Activated naive CD4-positive, alpha-beta T cell treated with Interleukin-2 at 50 U/mL for 16 hours (primary cell): ENCODE data around the gene WDR43.

Experiments
- DNase-seq: peaks from one replicate; pipeline ENCODE4 v3.0.0-alpha.2; 2020

Gene WDR43, protein sequence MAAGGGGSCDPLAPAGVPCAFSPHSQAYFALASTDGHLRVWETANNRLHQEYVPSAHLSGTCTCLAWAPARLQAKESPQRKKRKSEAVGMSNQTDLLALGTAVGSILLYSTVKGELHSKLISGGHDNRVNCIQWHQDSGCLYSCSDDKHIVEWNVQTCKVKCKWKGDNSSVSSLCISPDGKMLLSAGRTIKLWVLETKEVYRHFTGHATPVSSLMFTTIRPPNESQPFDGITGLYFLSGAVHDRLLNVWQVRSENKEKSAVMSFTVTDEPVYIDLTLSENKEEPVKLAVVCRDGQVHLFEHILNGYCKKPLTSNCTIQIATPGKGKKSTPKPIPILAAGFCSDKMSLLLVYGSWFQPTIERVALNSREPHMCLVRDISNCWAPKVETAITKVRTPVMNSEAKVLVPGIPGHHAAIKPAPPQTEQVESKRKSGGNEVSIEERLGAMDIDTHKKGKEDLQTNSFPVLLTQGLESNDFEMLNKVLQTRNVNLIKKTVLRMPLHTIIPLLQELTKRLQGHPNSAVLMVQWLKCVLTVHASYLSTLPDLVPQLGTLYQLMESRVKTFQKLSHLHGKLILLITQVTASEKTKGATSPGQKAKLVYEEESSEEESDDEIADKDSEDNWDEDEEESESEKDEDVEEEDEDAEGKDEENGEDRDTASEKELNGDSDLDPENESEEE

DNA sequence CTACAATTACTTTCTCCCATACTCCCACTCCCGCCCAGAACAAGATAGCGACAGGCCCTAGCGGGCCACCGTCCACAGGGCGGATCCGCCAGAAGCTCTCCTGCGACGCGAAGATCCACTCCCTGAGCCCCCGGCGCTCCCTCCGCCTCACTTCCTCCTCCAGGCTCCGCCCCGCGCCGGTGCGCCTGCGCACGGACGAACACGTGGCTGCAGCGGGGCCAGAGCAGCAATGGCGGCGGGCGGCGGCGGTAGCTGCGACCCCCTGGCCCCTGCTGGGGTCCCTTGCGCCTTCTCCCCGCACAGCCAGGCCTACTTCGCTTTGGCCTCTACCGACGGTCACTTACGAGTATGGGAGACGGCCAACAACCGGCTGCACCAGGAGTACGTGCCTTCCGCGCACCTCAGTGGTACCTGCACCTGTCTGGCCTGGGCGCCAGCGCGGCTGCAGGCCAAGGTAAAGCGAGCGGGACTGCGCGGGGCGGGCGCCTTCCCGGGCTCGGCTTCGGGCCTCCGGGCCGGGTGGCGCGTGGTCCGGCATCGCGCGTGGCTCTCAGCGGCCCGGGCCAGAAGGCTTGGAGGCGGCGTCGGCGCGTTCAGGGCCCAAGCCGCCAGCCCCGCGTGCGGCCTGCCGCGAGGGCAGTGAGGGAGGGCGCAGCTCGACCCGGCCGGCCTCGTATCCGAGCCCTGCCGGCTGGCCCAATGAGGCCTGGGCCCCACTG lies at the start of gene WDR43:
Gene WDR43, plus strand, starts transcription at position 198 of the 719 bp plus-strand sequence. Its CDS starts 32 bp downstream, at position 230.
- DNase-seq: peak; percentile 98

DNA sequence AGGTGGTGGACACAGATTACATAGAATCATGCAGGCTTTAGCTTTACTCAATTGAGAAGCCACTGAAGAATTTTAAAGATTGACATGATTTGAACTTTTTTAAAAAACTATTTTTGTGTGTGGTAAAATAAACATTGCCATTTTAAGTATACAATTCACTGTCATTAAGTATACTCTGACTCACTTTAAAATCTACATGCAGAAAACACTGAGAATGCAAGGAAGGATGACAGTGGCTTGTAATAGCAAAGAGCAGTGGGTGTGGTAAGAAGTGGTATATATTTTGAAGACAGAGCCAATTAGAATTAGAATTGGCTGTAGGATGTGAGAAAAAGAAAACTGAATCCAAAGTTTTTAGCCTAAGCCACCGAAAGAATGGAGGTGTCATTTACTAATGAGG lies 39.3 kb upstream of the WDR43 start:
- DNase-seq: no peak

DNA sequence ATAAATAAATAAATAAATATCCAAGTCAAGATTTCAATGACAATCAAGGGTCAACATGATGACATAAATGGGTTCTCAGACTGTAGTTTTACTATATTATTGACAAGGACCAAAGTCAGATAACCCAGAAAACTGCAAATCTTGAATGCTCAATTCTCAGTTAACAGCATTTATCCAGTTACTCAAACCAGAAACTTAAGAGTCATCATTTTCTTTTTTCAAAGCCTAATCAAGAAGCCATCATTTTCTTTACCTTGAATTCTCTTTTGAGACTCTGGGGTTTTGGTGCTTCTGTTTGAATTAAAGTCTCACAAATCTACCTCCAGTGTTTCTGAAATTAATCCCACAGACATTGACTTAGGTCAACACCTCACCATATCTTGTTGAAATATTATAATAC lies 38.5 kb upstream of the WDR43 start:
- no peak for DNase-seq

DNA sequence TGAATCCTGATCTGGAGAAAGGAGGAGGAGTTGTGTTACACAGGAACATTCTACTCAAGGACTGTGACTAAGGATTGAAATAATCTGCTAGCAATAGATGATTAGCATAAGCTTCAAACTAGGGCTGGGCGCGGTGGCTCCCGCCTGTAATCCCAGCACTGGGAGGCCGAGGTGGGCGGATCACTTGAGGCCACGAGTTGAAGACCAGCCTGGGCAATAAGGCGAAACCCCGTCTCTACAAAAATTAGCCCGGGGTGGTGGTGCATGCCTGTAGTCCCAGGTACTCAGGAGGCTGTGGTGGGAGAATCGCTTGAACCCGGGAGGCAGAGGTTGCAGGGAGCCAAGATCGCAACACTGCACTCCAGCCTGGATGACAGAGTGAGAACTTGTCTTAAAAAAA lies 25.9 kb upstream of the WDR43 start:
- DNase-seq: no peak

DNA sequence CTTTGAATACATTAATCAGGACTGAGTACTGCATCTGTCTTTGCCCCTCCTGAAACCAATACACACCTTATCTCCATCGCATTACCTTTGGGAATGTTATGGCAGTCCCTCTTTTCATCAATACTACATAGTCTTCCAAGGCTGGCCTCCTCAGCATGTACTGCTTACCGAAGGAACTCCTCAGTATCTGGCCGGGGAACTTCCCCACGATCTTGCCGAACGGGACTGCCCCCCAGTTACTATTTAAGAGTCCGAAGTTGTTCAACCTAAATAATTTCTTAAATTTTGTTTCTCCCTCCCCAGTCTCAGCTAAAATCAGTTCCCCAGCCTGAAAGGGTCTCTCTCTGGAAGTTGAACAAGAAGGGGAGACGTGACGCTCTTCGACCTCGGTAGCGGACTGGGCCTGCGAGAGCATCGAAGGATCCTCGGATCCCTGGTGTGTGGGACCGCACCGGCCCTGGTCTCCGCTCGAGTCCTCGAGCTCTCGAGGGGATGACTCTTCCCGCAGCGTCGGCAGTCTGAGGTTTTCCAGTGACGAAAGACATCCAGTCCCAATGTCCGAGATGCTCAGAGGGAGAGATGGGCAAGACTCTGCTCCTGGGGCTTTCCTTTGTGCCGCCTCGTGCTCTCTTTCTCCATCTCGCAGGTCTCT lies 24.8 kb upstream of the WDR43 start:
- peak; percentile 14 for DNase-seq

DNA sequence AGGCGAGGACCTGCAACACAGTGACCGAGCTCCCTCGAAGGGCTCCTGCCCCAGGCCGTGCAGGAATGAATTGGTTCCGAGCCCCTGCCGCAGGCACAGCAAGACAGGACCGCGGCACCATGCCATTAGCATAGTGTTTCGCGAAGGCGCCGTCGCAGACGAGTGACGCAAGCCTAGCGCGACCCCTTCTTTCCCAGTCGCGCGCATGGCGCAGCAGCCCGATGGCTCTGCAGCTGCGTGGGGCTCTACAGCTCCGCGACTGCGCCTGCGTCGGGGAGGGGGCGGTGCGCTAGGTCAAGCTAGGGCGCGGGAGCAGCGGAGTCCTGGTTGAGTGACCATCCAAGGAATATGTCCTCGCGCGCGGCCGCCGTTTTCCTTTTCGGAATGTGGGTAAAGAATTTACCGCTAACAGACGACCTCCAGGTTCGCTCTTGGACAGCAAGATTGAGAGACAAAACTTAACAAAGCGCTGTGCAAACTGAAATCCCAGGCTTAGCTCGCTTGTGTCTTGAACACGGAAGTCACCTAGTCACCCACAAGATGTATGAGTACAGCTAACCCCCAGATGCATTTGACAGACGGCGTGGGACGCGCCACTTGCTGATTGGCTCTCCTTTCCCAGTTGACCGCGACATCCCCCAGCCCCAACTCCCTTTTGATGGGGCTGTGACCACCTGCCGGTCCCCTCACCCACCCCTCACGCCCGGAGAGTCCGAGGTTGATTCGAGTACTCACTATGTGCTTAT lies 24.1 kb upstream of the WDR43 start, which contains the start of gene TRMT61B:
Gene TRMT61B, minus strand, starts transcription at position 164 of the 746 bp plus-strand sequence. Its CDS starts 32 bp downstream, at position 132.
- DNase-seq: peak; percentile 98

DNA sequence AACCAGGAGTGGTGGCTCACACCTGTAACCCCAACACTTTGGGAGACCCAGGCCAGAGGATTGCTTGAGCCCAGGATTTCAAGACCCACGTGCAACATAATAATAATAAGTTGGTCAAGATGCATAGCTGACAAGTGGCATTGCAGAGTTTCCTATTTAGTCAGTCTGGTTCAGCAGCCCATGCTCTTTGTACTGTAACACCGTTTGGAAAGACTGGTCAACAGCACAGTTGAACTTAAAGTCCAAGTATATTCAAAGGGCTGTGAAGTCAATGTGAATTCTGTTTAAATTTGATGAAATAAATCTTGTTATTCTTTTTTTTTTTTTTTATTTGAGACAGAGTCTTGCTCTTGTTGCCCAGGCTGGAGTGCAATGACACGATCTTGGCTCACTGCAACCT lies 22.8 kb upstream of the WDR43 start:
- no peak for DNase-seq

DNA sequence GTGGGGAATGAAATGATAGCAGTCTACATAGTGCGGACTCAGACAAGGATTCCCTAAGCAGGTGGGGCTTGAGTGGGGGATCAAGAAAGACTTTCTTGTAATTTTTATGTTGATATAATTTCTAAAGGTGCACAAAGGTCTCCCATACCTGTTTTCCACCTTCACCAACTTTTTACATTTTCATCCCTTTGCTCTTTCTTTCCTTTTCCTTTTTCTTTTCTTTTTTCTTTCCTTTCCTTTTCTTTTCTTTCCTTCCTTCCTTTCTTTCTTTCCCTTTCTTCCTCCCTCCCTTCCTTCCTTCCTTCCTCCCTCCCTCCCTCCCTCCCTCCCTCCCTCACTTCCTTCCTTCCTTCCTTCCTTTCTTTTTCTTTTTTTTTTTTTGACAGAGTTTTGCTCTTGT lies 14.3 kb upstream of the WDR43 start:
- no peak for DNase-seq

DNA sequence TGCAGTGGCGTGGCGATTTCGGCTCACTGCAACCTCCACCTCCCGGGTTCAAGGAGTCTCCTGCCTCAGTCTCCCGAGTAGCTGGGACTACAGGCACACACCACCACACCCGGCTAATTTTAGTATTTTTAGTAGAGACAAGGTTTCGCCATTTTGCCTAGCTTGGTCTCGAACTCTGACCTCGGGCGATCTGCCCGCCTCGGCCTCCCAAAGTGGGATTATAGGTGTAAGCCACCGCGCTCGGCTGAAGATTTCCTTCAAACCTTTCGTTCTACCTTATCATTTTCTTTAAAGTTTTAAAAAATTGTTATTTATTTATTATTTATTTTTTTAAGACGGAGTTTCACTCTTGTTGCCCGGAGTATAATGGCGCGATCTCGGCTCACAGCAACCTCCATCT lies 979 bp upstream of the WDR43 start:
- no peak for DNase-seq

DNA sequence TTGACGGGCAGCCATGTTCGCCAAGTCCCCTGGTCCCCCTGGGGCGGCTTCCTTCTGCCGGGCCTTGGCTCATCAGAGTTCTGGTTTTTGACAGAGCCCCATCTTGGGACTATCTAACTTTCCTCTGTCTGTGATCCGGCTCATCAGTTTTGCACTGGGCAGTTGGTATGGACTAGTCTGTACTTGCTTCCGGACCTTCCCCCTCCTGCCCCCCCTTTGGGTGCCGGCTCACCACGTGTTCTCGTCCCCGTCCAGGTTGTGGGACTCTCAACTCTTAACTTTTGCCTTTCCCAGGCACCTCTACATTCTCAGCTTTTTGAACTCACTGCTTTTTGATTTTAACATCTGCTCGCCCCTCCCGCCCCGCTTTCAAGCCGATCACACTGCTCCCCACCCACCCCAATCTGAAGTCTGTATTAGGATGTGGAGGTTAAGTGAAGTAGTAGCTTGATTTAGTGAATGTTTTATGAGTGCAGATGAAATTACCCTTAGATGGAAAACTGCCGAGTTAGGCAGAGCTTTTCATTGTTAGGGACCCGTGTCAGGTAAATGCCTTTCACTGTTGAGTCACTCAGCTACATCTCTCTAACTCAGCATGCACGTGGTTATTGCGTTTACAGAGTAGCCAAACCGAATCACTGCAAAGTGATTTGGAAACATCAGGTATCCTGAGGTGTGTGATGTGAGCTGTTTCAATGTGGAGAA lies 874 bp downstream of the WDR43 start:
- DNase-seq: peak; percentile 57

DNA sequence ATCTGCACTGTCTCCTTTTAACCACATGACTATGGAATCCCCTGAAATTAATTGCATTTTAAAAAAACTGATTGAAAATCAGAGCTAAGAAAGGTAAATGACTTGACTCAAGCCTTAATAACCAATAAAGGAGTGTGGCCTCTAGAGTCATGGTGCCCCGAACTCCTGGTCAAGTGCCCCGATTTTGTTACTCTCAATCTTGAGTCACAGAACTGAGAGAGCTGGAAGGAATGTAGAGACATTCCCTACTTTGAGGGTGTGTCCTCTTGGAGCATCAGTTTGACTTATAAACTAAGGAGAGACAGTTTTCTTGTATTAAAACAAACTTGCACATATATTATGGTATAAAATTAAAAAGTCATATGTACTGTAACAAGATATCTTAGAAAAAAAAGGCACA lies 2.4 kb downstream of the WDR43 start:
- no peak for DNase-seq

DNA sequence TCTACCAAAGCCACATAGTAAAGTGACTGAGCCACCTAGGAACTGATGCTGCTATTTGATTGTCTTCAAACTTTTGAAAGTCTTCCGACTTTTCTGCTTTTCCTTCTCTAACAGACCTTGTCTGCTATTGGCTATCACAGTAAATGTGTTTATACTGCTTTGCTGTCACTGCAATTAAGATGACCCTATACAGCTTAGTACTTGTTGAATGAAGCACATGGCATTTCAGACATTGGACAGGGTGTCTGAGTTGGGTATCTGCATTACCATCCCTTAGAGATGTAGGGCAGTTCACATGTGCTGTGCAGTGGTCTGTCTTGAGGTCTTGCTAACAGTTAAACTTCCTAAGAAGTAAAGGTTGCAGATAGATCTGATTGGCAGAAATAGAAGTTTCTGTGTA lies 3.6 kb downstream of the WDR43 start:
- no peak for DNase-seq

DNA sequence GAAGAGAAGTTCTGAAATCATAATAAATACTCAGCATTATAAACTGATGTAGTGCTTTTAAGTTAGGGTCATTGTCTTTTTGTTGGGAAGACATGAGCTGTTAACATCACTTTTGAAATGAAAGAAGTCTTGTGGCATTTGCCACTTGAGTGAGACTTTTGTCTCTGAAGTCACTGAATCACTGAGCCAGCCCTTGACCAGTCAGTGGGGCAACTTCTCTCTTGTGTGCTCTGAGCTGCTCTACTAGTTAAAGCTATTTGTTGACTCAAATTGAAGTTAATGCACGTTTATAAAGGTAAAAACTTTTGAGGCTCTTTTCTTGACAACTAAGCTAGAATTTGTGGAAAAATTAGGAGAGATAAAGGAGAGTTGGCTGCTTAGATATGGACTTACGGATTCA lies 6.7 kb downstream of the WDR43 start:
- no peak for DNase-seq

DNA sequence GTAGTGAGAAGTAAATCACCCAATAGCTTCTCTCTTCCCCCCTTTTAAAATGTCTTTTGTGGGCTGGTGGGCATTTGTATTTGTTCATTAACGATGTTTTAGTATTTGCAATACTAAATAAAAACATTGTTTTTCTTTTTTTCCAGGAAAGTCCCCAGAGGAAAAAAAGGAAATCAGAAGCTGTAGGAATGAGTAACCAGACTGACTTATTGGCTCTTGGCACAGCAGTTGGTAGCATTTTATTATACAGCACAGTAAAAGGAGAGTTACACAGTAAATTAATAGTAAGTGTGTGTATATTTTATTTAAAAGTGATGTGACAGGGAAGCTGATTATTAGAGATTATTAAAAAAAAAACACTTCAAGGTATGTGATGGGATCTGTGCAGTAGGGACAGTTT lies 7.4 kb downstream of the WDR43 start:
- DNase-seq: no peak

DNA sequence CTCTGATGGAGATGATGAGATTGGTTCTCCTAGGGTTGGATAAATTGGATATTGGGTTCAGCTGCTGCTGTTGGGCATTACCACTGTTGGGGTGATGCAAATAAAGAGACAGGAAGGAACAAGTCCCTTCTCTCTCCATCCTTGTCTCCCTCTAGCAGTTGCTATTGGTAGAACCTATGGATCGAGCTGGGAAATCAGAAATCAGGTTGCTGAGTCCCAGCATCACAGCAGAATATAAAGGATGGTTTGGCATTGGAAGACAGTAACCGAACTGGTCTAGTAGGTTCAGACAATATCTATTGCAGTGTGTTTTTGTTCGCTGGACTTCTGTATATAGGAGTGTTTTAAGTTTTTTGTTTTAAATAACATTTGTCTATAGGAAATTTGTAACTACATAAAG lies 8.1 kb downstream of the WDR43 start:
- DNase-seq: no peak

DNA sequence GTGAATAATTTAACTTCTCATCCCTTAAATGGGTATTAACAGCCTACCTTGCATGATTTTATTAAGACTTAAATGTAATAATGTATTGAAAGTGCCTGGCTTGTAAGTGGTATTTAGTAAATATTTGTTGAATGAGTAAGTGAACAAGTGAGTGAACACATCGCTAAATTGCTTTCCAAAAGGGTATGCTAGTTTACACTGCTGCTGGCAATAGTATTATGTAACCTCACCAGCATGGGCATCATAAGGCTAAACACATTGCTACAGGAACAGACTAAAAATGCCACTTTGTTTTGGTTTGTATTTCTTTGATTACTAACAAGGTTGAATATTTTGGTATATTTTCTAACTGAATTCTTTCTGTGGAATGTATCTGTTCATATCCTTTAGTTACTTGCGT lies 9.8 kb downstream of the WDR43 start:
- no peak for DNase-seq

DNA sequence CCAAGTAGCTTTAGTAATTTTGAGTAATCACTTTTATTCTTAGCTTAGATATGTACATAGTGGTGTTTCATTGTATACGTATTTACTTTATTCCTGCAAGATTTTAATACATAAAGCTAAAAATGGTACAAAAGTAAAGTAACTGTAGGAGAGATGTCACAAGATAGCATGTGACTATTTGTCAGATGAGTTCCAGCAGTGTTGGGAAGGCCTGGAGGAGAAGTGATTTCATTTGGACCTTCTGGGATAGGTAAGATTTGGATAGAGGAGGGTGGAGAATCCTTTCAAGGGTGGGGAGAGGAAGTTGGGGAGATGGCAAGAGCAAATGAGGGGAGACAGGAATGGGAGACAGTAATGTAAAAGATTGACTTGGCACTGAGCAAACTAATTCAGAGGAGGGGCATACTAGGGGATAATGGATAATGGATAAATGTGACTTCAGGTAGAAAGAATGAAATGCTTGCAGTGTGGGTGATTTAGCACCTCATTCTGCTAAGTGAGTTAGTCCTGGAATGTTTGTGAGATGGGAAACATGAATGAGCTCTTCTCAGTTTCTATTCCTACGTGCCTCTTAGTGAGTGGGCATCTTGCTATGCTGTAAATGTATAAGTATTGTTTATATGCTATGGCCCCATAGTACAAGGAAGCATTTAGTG lies 10.5 kb downstream of the WDR43 start:
- no peak for DNase-seq

DNA sequence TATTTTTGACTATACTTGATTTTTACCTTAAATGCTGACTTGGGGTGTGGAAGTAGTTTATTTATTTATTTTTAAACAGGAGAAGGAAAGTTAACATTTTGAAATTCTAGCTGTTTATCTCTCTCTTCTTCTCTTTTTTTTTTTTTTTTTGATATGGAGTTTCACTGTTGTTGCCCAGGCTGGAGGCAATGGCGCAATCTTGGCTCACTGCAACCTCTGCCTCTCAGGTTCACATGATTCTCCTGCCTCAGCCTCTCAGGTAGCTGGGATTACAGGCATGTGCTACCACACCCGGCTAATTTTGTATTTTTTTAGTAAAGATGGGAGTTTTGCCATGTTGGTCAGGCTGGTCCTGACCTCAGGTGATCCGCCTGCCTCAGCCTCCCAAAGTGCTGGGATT lies 11.1 kb downstream of the WDR43 start:
- DNase-seq: no peak

DNA sequence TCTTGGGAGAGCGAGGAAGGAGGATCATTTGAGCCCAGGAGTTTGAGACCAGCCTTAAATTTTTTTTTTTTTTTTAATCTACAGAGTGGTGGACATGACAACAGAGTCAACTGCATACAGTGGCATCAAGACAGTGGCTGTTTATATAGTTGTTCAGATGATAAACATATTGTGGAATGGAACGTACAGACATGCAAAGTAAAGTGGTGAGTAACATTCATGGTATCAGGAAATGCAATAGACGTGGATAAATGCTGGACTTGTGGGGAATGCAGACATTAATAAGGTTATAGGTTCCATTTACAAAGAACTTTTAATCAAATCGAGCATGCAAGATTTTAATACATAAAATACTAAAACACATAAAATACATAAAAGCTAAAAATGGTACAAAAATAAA lies 11.9 kb downstream of the WDR43 start:
- no peak for DNase-seq

DNA sequence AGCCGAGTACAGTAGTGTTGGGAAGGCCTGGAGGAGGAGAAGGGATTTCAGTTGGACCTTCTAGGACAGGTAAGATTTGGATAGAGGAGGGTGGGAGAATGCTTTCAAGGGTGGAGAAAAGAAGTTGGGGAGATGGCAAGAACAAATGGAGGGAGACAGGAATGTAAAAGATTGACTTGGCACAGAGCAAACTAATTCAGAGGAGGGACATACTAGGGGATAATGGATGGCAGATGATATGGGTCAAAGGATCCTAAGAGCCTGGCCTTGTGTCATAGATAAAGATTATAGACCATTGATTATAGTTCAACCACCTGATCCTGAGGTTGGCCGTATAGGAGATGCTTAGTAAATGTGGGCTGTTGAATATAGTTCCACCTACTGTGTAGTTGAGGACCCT lies 12.4 kb downstream of the WDR43 start:
- no peak for DNase-seq

DNA sequence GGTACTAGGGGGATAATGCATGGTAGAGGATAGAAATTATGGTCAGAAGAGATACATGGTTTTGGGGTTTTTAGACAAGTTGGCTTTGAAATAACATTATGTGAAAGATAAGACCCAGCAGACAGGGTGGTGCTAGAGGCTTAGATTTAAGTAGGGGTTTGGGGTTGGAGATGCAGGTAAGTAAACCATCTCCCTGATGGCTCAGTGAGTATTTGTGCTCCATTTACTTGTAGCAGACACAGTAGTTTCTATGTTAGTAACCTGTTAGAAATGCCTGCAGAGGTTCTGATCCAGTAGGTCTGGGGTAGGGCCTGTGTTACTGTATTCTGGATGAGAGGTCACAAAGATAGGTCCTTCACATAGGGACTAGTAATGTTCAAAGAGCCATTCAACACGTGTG lies 13.7 kb downstream of the WDR43 start:
- DNase-seq: no peak
